ENCODE measurements around the gene MSH4.

DNA sequence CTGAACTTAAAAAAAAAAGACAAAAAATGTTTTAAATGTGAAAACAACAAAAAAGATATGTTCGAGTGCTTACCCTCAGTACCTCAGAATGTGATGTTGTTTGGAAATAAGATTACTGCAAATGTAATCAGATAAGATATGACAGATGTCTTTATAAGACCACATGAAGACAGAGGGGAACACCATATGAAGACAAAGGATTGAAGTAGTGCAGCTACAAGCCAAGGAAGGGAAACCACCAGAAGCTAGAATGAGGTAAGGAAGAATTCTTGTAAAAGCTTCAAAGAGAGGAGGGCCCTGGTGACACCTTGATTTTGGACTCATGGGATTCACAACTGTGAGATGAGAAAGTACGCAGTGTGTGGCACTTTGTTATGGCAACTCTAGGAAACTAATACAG, 120.2 kb downstream of the MSH4 start:
- TF ChIP-seq, protein P1, sequence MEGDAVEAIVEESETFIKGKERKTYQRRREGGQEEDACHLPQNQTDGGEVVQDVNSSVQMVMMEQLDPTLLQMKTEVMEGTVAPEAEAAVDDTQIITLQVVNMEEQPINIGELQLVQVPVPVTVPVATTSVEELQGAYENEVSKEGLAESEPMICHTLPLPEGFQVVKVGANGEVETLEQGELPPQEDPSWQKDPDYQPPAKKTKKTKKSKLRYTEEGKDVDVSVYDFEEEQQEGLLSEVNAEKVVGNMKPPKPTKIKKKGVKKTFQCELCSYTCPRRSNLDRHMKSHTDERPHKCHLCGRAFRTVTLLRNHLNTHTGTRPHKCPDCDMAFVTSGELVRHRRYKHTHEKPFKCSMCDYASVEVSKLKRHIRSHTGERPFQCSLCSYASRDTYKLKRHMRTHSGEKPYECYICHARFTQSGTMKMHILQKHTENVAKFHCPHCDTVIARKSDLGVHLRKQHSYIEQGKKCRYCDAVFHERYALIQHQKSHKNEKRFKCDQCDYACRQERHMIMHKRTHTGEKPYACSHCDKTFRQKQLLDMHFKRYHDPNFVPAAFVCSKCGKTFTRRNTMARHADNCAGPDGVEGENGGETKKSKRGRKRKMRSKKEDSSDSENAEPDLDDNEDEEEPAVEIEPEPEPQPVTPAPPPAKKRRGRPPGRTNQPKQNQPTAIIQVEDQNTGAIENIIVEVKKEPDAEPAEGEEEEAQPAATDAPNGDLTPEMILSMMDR (IDR thresholded peaks at IDR 0.05), result no peak
- TF ChIP-seq POLR2AphosphoS5 (IDR thresholded peaks at IDR 0.05), result no peak

Data from gastroesophageal sphincter (tissue), 3 donors.